Adrenal gland (tissue), 12 donors: Measurements from ENCODE around the gene SEMA3E. TPM values are rescaled to one million over a fixed set of nuclear protein-coding genes. Genes with fewer than 3 reads are reported as not detected.

ENCODE experiments used
- DNase-seq, 7 donors: peaks; one replicate each; pipeline ENCODE4 v3.0.0-alpha.2; 2019 to 2020
- H3K27ac ChIP-seq, 5 donors: fragments of 200-600 bp; sonication (generic) in 4 of 5; 1 replicate in 3 of 5; 2 replicates in 2 of 5; pipeline versions ENCODE4 v1.5.1 to v1.8.0; 2016 to 2020; ENCODE audit warnings: mild to moderate bottlenecking in 1 of 5
- H3K27me3 ChIP-seq: fragments of 200-600 bp; 2 replicates; pipeline ENCODE4 v1.8.0; 2021
- H3K36me3 ChIP-seq, 2 donors: fragments of 200-600 bp; replicated peaks in 1 of 2; 1 replicate in 1 of 2; 2 replicates in 1 of 2; pipeline versions ENCODE4 v1.5.1 to v1.8.0; 2018 to 2022
- H3K4me1 ChIP-seq, 2 donors: fragments of 200-600 bp; replicated peaks in 1 of 2; 1 replicate in 1 of 2; 2 replicates in 1 of 2; pipeline versions ENCODE4 v1.5.1 to v1.8.0; 2018 to 2021
- H3K4me3 ChIP-seq, 4 donors: fragments of 200-600 bp; sonication (generic) in 3 of 4; one replicate each; pipeline ENCODE4 v1.5.1; 2016 to 2018
- H3K9me3 ChIP-seq, 3 donors: fragments of 200-600 bp; sonication (generic) in 1 of 3; replicated peaks in 1 of 3; 1 replicate in 2 of 3; 2 replicates in 1 of 3; pipeline versions ENCODE4 v1.5.1 to v1.8.0; 2016 to 2021
- CTCF ChIP-seq, 6 experiments: fragments of 450-650 bp in 4 of 6; fragments of 200-600 bp in 2 of 6; sonication (generic) in 1 of 6; IDR thresholded peaks; 1 replicate in 5 of 6; 2 replicates in 1 of 6; pipeline versions ENCODE4 v1.5.1 to v1.8.0; 2016 to 2021; ENCODE audit warnings: antibody characterized with exemption in 6 of 6, mild to moderate bottlenecking in 2 of 6, moderate library complexity in 1 of 6
- POLR2A ChIP-seq, 2 donors: fragments of 450-650 bp; IDR thresholded peaks; one replicate each; pipeline ENCODE4 v1.6.1; 2017; ENCODE audit warnings: antibody characterized with exemption in 2 of 2, mild to moderate bottlenecking in 2 of 2, moderate library complexity in 1 of 2
- WGBS, 4 donors: extraction: QIAGEN DNeasy Blood & Tissue Kit in 2 of 4; methylation state at CpG; one replicate each; pipeline versions ENCODE4 v1.1.5 to v1.1.7; 2013 to 2017; 5-methylcytosine and 5-hydroxymethylcytosine counted together
- intact Hi-C, 2 donors: fragments of 100-400 bp; cut with DNase I; formaldehyde crosslinking; loops; one replicate each; pipeline versions ENCODE4 v1.14.1 to v1.15.0; 2022 to 2023
- polyA plus RNA-seq, 3 donors: library from polyadenylated mRNA; stranded (reverse); fragments of 200-250 nt in 2 of 3; fragments of 350-450 nt in 1 of 3; fragmentation: Illumina TruSeq in 1 of 3; extraction: RNeasy Lipid Tissue Mini Kit (QIAGEN cat#74804) in 1 of 3; gene quantifications; one replicate each; pipeline ENCODE4 v1.2.3, GENCODE V29; 2013 to 2014
- total RNA-seq, 9 donors: library from RNA; depleted of rRNA in 4 of 9; stranded (reverse); fragments of >200 nt in 4 of 9; fragments of 120-200 nt in 1 of 9; fragmentation: NEBNext Ultra II Directional in 1 of 9; extraction: Animal tissue kit (Norgen Biotek cat#: 25700) in 1 of 9; gene quantifications; one replicate each; pipeline versions ENCODE4 v1.1.0 to v1.2.4, GENCODE V29; 2013 to 2023
- donor health status: healthy with polysubstance abuse.
- donor health status: Bipolar disorder and iron deficiency.
- donor health status: DM: yes; HTN: yes; CAD: no.
- donor health status: DM: no; HTN: no; CAD: no.
- donor health status: DM: no; HTN: no; CAD: no.
- donor health status: DM: yes; HTN: yes; CAD: no.

Gene SEMA3E
- total and polyA plus RNA-seq, 12 donors, result 0.09 to 0.58 (median 0.16) TPM; not detected in 4

GRCh38 chr7:83652481-83652880, 3.5 kb upstream of the SEMA3E start:
- Histone ChIP-seq H3K36me3 (no peaks in the 10 kb centered on the region), H3K9me3 (no peaks in the 10 kb centered on the region), H3K27me3 (peaks cover 3% of the 10 kb centered on the region), H3K4me3 (no peak overlapping the region), H3K27ac (no peak overlapping the region), H3K4me1 (no peaks in the 10 kb centered on the region)
- intact Hi-C loops, result loop anchor here in 1 of 2 donors (5.0 kb wide), 1 partner anchor 240 kb away; no protein-coding TSS in a partner anchor
- TF ChIP-seq CTCF (IDR thresholded peaks at IDR 0.05), result no peak
- TF ChIP-seq POLR2A (IDR thresholded peaks at IDR 0.05), result no peak
- DNase-seq, result no peak
- 85 to 91% (median 86%) methylated on average over 1 of the region's 1 CpG for WGBS, 4 donors

GRCh38 chr7:83649701-83650100, 762 bp upstream of the SEMA3E start:
- Histone ChIP-seq H3K9me3 (no peaks in the 10 kb centered on the region), H3K36me3 (no peaks in the 10 kb centered on the region), H3K4me1 (no peaks in the 10 kb centered on the region), H3K27ac (no peak overlapping the region), H3K27me3 (peaks cover 3% of the 10 kb centered on the region), H3K4me3 (no peak overlapping the region)
- no peak for TF ChIP-seq POLR2A (IDR thresholded peaks at IDR 0.05)
- DNase-seq, result no peak
- intact Hi-C loops, result loop anchor here in 1 of 2 donors (5.0 kb wide), 1 partner anchor 237 kb away; no protein-coding TSS in a partner anchor

- no peak overlapping the region for H3K27ac ChIP-seq
- 76 to 89% (median 87%) methylated on average over 3 of the region's 3 CpGs for WGBS, 4 donors
- no peaks in the 10 kb centered on the region for H3K36me3 ChIP-seq
- H3K4me3 ChIP-seq, result no peak overlapping the region
- no peak for TF ChIP-seq POLR2A (IDR thresholded peaks at IDR 0.05)
- no peak for TF ChIP-seq CTCF (IDR thresholded peaks at IDR 0.05)
- no peak for DNase-seq
- H3K4me1 ChIP-seq, result no peaks in the 10 kb centered on the region
- no peaks in the 10 kb centered on the region for H3K9me3 ChIP-seq
- peaks cover 3% of the 10 kb centered on the region for H3K27me3 ChIP-seq
- intact Hi-C loops, result no loop called here
Measured at GRCh38 chr7:83646027-83646426, 2.9 kb downstream of the SEMA3E start.

- TF ChIP-seq CTCF (IDR thresholded peaks at IDR 0.05), result no peak
- TF ChIP-seq POLR2A (IDR thresholded peaks at IDR 0.05), result no peak
- no peak for DNase-seq
- no peaks in the 10 kb centered on the region for H3K4me1 ChIP-seq
- intact Hi-C loops, result no loop called here
- no peak overlapping the region for H3K27ac ChIP-seq
- H3K36me3 ChIP-seq, result no peaks in the 10 kb centered on the region
- H3K9me3 ChIP-seq, result no peaks in the 10 kb centered on the region
- no peaks in the 10 kb centered on the region for H3K27me3 ChIP-seq
- no peak overlapping the region for H3K4me3 ChIP-seq
Measured at GRCh38 chr7:83643739-83644138, 5.2 kb downstream of the SEMA3E start.

GRCh38 chr7:83643012-83643411, 5.9 kb downstream of the SEMA3E start:
- DNase-seq, result no peak
- Histone ChIP-seq H3K27ac (no peak overlapping the region), H3K9me3 (no peaks in the 10 kb centered on the region), H3K4me1 (no peaks in the 10 kb centered on the region), H3K36me3 (no peaks in the 10 kb centered on the region), H3K4me3 (no peak overlapping the region), H3K27me3 (no peaks in the 10 kb centered on the region)
- no peak for TF ChIP-seq CTCF (IDR thresholded peaks at IDR 0.05)
- TF ChIP-seq POLR2A (IDR thresholded peaks at IDR 0.05), result no peak
- intact Hi-C loops, result no loop called here
